ENCODE data around the gene BARHL2. TPM values are rescaled to one million over a fixed set of nuclear protein-coding genes. Genes with fewer than 3 reads are reported as not detected.
A peak's percentile ranks its signal among the peaks of the same experiment; 100 is the strongest.

Gene BARHL2
- total RNA-seq (2014; rRNA removed; shearing (Covaris generic)): not detected in 2 replicates

GRCh38 chr1:90716552-90717355 is at the start of gene BARHL2:
Gene BARHL2 (minus strand): TSS chr1:90717302. CDS start chr1:90717195, 107 bp downstream.
- no peak for DNase-seq (ENCODE audit: low spot score)

GRCh38 chr1:90763930-90764329 is 46.8 kb upstream of the BARHL2 start:
- peak; percentile 58 for DNase-seq (ENCODE audit: low spot score)

- DNase-seq (ENCODE audit: low spot score): peak; percentile 4
Measured at GRCh38 chr1:90763506-90763905, 46.4 kb upstream of the BARHL2 start.

- DNase-seq (ENCODE audit: low spot score): no peak
Measured at GRCh38 chr1:90761781-90762589, 44.9 kb upstream of the BARHL2 start.

- no peak for DNase-seq (ENCODE audit: low spot score)
Measured at GRCh38 chr1:90761156-90761555, 44.1 kb upstream of the BARHL2 start.

- DNase-seq (ENCODE audit: low spot score): no peak
Measured at GRCh38 chr1:90753556-90753955, 36.5 kb upstream of the BARHL2 start.

- DNase-seq (ENCODE audit: low spot score): no peak
Measured at GRCh38 chr1:90748668-90749067, 31.6 kb upstream of the BARHL2 start.

GRCh38 chr1:90746857-90747256 is 29.8 kb upstream of the BARHL2 start:
- no peak for DNase-seq (ENCODE audit: low spot score)

- no peak for DNase-seq (ENCODE audit: low spot score)
Measured at GRCh38 chr1:90745972-90746371, 28.9 kb upstream of the BARHL2 start.

- DNase-seq (ENCODE audit: low spot score): no peak
Measured at GRCh38 chr1:90732136-90732535, 15.0 kb upstream of the BARHL2 start.

GRCh38 chr1:90731382-90732050 is 14.4 kb upstream of the BARHL2 start:
- DNase-seq (ENCODE audit: low spot score): no peak

GRCh38 chr1:90730243-90731022 is 13.3 kb upstream of the BARHL2 start:
- DNase-seq (ENCODE audit: low spot score): no peak

GRCh38 chr1:90729504-90730242 is 12.6 kb upstream of the BARHL2 start:
- no peak for DNase-seq (ENCODE audit: low spot score)

- DNase-seq (ENCODE audit: low spot score): no peak
Measured at GRCh38 chr1:90728502-90729287, 11.6 kb upstream of the BARHL2 start.

GRCh38 chr1:90727917-90728501 is 10.9 kb upstream of the BARHL2 start:
- no peak for DNase-seq (ENCODE audit: low spot score)

GRCh38 chr1:90726986-90727480 is 9.9 kb upstream of the BARHL2 start:
- no peak for DNase-seq (ENCODE audit: low spot score)

GRCh38 chr1:90726425-90726985 is 9.4 kb upstream of the BARHL2 start:
- no peak for DNase-seq (ENCODE audit: low spot score)

GRCh38 chr1:90725657-90726424 is 8.7 kb upstream of the BARHL2 start:
- no peak for DNase-seq (ENCODE audit: low spot score)

Measured in A172 (cell line).